A673 (cell line): Measurements from ENCODE around the gene TRPM2. TPM values are rescaled to one million over a fixed set of nuclear protein-coding genes. Genes with fewer than 3 reads are reported as not detected.

Experiments used
- BruUV-seq: library from RNA; stranded (reverse); fragments of 400-500 nt; replicated peaks from 2 replicates; lab custom pipeline; 2021; lab: Mats Ljungman, UMichigan
- CTCF ChIA-PET: fragments of 300-600 bp; sonication (Branson Sonifier 250); formaldehyde crosslinking; loops from one replicate; lab custom pipeline; 2022; ENCODE audit warnings: antibody characterized with exemption; lab: Charles Lee
- POLR2A ChIA-PET: fragments of 300-600 bp; sonication (Branson Sonifier 250); formaldehyde crosslinking; loops from one replicate; lab custom pipeline; 2022; ENCODE audit warnings: antibody characterized with exemption; ENCODE audit not compliant: low non-redundant PET; lab: Charles Lee
- DNase-seq: peaks from one replicate; pipeline ENCODE4 v3.0.0-alpha.2; 2015; ENCODE audit warnings: low spot score
- H3K27ac ChIP-seq: fragments of 200-600 bp; sonication (generic); 2 replicates; pipeline ENCODE4 v1.5.1; 2016; ENCODE audit warnings: mixed run types, low read depth, mild to moderate bottlenecking, mixed read lengths, antibody characterized with exemption, low read length; ENCODE audit not compliant: poor library complexity, severe bottlenecking
- H3K27me3 ChIP-seq: fragments of 200-600 bp; sonication (generic); replicated peaks from 2 replicates; pipeline ENCODE4 v1.6.1; 2017; ENCODE audit warnings: mixed run types, low read depth, mild to moderate bottlenecking, mixed read lengths, antibody characterized with exemption, low read length; ENCODE audit not compliant: insufficient read depth, poor library complexity
- H3K36me3 ChIP-seq: fragments of 200-600 bp; sonication (generic); 2 replicates; pipeline ENCODE4 v1.6.1; 2016; ENCODE audit warnings: mixed run types, mild to moderate bottlenecking, mixed read lengths, antibody characterized with exemption, low read length; ENCODE audit not compliant: insufficient read depth, poor library complexity, severe bottlenecking
- H3K4me1 ChIP-seq: fragments of 200-600 bp; sonication (generic); 2 replicates; pipeline ENCODE4 v1.6.1; 2017; ENCODE audit warnings: mixed run types, mild to moderate bottlenecking, mixed read lengths, antibody characterized with exemption, low read length; ENCODE audit not compliant: insufficient read depth, poor library complexity, severe bottlenecking
- H3K4me3 ChIP-seq: fragments of 200-600 bp; sonication (generic); 2 replicates; pipeline ENCODE4 v1.5.1; 2016; ENCODE audit warnings: low read depth, mixed run types, mild to moderate bottlenecking, mixed read lengths, low read length; ENCODE audit not compliant: poor library complexity, severe bottlenecking
- H3K9me3 ChIP-seq: fragments of 200-600 bp; sonication (generic); 2 replicates; pipeline ENCODE4 v1.6.1; 2016; ENCODE audit warnings: mixed run types, low read depth, mild to moderate bottlenecking, mixed read lengths, antibody characterized with exemption, low read length; ENCODE audit not compliant: poor library complexity, severe bottlenecking
- CTCF ChIP-seq: fragments of 300-800, 200-600 bp; sonication (generic); conservative IDR thresholded peaks from 2 replicates; pipeline ENCODE4 v1.5.1; 2017; ENCODE audit warnings: low read depth, mild to moderate bottlenecking, antibody characterized with exemption, low read length, moderate library complexity, mixed read lengths
- EZH2 ChIP-seq: fragments of 200-600 bp; sonication (generic); IDR thresholded peaks from 2 replicates; pipeline ENCODE4 v1.6.1; 2017; ENCODE audit warnings: borderline replicate concordance, low read depth, mild to moderate bottlenecking, mixed read lengths, antibody characterized with exemption, low read length; ENCODE audit not compliant: poor library complexity, severe bottlenecking
- intact Hi-C: fragments of 100-400 bp; cut with micrococcal nuclease; formaldehyde crosslinking; loops from one replicate; pipeline ENCODE4 v1.10.0; 2022; ENCODE audit not compliant: unreplicated experiment
- total RNA-seq: library from RNA; stranded (reverse); gene quantifications from 2 replicates; pipeline ENCODE4 v1.2.3, GENCODE V29; 2021

Gene TRPM2
- total RNA-seq, 1 experiment from 2014 or later, result 0.21 TPM

DNA sequence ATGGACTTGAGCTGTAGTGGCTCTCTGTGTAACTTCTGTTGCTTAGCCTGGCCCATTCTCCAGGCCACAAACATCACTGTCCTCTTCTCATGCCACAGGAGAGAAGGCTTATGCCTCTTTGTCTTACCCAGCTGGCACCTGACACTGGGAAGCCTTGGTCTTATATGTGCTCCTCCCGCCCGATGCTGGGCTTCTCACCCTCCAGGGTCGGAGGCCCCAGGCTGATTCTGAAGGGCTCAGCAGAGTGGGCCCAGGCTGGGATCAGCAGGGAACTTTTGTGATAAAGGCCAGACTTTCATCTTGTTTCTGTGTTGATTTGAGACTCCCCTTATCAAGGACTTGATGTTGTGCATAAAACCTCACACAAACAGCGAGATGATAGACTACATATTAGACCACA lies 29.8 kb downstream of the TRPM2 start:
- CTCF ChIA-PET, result no interaction called here
- Histone ChIP-seq H3K36me3 (no peaks in the 10 kb centered on the region), H3K9me3 (peaks cover 12% of the 10 kb centered on the region), H3K27me3 (no peaks in the 10 kb centered on the region), H3K27ac (no peak overlapping the region), H3K4me1 (no peaks in the 10 kb centered on the region), H3K4me3 (no peak overlapping the region)
- DNase-seq, result no peak
- TF ChIP-seq CTCF (no peak), EZH2 (no peak)
- intact Hi-C loops, result no loop called here
- POLR2A ChIA-PET, result no interaction called here
- no TSS peak for BruUV-seq

DNA sequence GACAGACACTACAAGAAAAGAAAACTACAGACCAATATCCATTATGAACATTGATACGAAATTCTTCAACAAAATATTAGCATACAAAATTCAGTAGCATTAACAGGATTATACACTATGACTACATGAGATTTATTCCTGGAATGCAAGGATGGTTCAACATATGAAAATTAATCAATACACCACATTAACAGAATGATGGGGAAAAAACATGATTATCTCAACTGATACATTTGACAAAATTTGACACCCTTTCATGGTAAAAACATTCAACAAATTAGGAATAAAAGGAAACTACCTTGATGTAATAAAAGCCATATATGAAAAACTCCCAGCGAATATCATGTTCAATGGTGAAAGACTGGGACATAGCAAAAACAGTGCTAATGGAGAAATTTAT lies 31.5 kb downstream of the TRPM2 start:
- ChIA-PET POLR2A (no interaction called here), CTCF (no interaction called here)
- H3K27ac ChIP-seq, result no peak overlapping the region
- H3K36me3 ChIP-seq, result no peaks in the 10 kb centered on the region
- H3K4me3 ChIP-seq, result no peak overlapping the region
- TF ChIP-seq CTCF (no peak), EZH2 (no peak)
- H3K4me1 ChIP-seq, result no peaks in the 10 kb centered on the region
- H3K9me3 ChIP-seq, result peaks cover 12% of the 10 kb centered on the region
- intact Hi-C loops, result no loop called here
- no peaks in the 10 kb centered on the region for H3K27me3 ChIP-seq
- BruUV-seq, result no TSS peak
- DNase-seq, result no peak

DNA sequence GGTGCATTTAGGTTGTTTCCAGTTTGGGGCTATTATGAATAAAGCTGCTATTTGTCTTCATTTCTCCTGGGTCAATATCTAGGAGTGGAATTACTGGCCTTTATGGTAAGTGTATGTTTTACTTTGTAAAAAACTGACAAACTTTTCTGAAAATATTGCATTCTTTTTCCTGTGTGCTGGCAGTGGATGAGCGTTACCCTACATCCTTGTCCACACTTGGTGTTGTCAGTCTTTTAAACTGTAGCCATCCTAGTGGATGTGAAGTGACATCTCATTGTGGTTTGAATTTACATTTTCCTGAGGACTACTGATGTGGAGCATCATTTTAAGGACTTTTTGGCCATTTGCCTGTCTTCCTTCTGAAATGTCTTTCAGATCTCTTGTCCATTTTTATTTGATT lies 35.9 kb downstream of the TRPM2 start:
- TF ChIP-seq EZH2 (no peak), CTCF (no peak)
- no peaks in the 10 kb centered on the region for H3K27me3 ChIP-seq
- BruUV-seq, result no TSS peak
- no peaks in the 10 kb centered on the region for H3K36me3 ChIP-seq
- no peak overlapping the region for H3K4me3 ChIP-seq
- intact Hi-C loops, result no loop called here
- H3K27ac ChIP-seq, result no peak overlapping the region
- H3K9me3 ChIP-seq, result peaks cover 12% of the 10 kb centered on the region
- DNase-seq, result no peak
- CTCF ChIA-PET, result no interaction called here
- H3K4me1 ChIP-seq, result no peaks in the 10 kb centered on the region
- POLR2A ChIA-PET, result no interaction called here
